ENCODE results near the gene PIGR. TPM values are rescaled to one million over a fixed set of nuclear protein-coding genes. Genes with fewer than 3 reads are reported as not detected.

PIGR gene
- total and polyA plus RNA-seq, 2 of the 8 experiments (the other 6 are each of a cell fraction or from before 2014, with no cell fraction given): not detected

DNA sequence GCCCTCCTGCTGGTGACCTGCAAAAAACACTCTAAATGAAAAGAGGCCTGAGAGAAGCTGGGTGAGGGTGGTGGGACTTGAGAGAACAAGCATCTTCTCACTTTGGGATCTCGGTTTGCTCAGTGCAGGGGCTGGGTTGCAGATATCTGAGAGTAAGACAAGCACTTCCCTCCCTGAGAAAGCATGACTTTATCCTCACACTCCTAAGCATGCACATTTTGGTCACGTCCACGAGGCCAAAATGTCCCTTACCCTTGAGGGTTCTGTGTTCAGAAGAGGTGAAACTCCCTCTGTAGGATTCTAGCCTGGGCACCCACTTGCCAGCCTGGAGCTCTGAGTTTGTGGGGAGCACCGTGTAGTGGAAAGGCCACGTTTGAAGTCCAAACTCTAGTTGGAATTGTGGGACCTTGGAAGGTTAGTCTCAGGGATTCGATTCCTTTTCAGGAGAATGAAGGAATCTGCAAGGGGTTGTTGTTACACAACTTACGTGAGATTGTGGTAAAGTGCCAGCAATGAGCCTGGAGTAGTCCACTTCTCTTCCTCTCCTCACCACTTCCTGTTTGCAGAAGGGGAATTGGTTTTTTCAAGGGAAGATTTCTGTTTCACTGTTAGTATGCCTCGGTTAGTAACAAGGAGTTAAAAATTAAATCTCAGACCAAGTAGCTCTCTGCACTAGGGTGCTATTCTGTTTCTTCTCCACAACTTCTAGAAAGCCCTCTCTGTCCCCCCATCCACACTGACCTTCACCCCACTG lies 21.0 kb upstream of the PIGR start:
- no peak overlapping the region for H2BK20ac ChIP-seq (ENCODE audit: low read length)
- H2BK12ac ChIP-seq (ENCODE audit: low read depth, low read length): no peak overlapping the region
- no peak overlapping the region for H2AK5ac ChIP-seq (ENCODE audit: low read depth, low read length)
- H2BK15ac ChIP-seq (ENCODE audit: low read length): no peak overlapping the region
- FAIRE-seq (no peak), DNase-seq (ENCODE audit: low read depth in 1 of 2, low spot score in 2 of 2) (no peak)
- no peak overlapping the region for H3K4me2 ChIP-seq (ENCODE audit: insufficient read depth in 1 of 2, low read depth in 2 of 2, low read length in 2 of 2)
- no peak overlapping the region for H2AFZ ChIP-seq (ENCODE audit: low read length)
- H2BK120ac ChIP-seq (replicated peaks; ENCODE audit: low read depth, low read length): no peak overlapping the region
- no peak overlapping the region for H3K4ac ChIP-seq (replicated peaks; ENCODE audit: insufficient read length, low read depth, low read length)
- no peaks in the 10 kb centered on the region for H3K23me2 ChIP-seq (ENCODE audit: low read depth, low read length)
- no peaks in the 10 kb centered on the region for H3K4me1 ChIP-seq (replicated peaks in 1 of 4; ENCODE audit: control insufficient read depth in 3 of 4, insufficient read depth in 4 of 4, low read length in 3 of 4)
- H4K20me1 ChIP-seq (replicated peaks in 1 of 2; ENCODE audit: control insufficient read depth in 1 of 2, insufficient read depth in 2 of 2, low read length in 2 of 2): no peaks in the 10 kb centered on the region
- H4K91ac ChIP-seq (replicated peaks; ENCODE audit: insufficient read length, low read length): no peak overlapping the region
- no peak overlapping the region for H3K9ac ChIP-seq (replicated peaks in 1 of 4; ENCODE audit: extremely low read depth in 1 of 4, low read depth in 3 of 4, low read length in 3 of 4)
- H4K5ac ChIP-seq (ENCODE audit: insufficient read length, low read depth, low read length): no peak overlapping the region
- H3K9me3 ChIP-seq (ENCODE audit: insufficient read depth in 2 of 2, low read depth in 1 of 2, low read length in 1 of 2): no peaks in the 10 kb centered on the region
- TF ChIP-seq TCF12 (IDR thresholded peaks at IDR 0.05; ENCODE audit: low read depth, low read length) (no peak), SUZ12 (IDR thresholded peaks at IDR 0.05; ENCODE audit: low read length) (no peak), TBP (IDR thresholded peaks at IDR 0.05; ENCODE audit: low read depth, low read length) (no peak), CHD2 (IDR thresholded peaks at IDR 0.05; ENCODE audit: low read length) (no peak), NRF1 (IDR thresholded peaks at IDR 0.05; ENCODE audit: low read depth, low read length) (no peak), EZH2 (IDR thresholded peaks at IDR 0.05; ENCODE audit: low read depth, low read length, severe bottlenecking) (no peak), RXRA (IDR thresholded peaks at IDR 0.05; ENCODE audit: insufficient read depth, low read depth, low read length) (no peak), KDM1A (IDR thresholded peaks at IDR 0.05; ENCODE audit: borderline replicate concordance, low read length) (no peak), CREB1 (IDR thresholded peaks at IDR 0.05) (no peak), CBX8 (IDR thresholded peaks at IDR 0.05; ENCODE audit: borderline replicate concordance, low read depth, low read length) (no peak), POLR2A (IDR thresholded peaks at IDR 0.05; ENCODE audit: control extremely low read depth in 1 of 2, low read depth in 2 of 2, low read length in 2 of 2) (no peak), TAF7 (optimal IDR thresholded peaks at IDR 0.05; ENCODE audit: borderline replicate concordance, low read depth, low read length) (no peak)
- TF ChIP-seq, protein P1, sequence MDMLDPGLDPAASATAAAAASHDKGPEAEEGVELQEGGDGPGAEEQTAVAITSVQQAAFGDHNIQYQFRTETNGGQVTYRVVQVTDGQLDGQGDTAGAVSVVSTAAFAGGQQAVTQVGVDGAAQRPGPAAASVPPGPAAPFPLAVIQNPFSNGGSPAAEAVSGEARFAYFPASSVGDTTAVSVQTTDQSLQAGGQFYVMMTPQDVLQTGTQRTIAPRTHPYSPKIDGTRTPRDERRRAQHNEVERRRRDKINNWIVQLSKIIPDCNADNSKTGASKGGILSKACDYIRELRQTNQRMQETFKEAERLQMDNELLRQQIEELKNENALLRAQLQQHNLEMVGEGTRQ (IDR thresholded peaks at IDR 0.05; ENCODE audit: low read length): no peak
- no peak overlapping the region for H3K56ac ChIP-seq (replicated peaks; ENCODE audit: insufficient read length, low read depth, low read length)
- no peaks in the 10 kb centered on the region for H3K36me3 ChIP-seq (ENCODE audit: control insufficient read depth in 2 of 4, insufficient read depth in 4 of 4, low read length in 3 of 4)
- H3K79me1 ChIP-seq (ENCODE audit: low read depth, low read length): no peaks in the 10 kb centered on the region
- no peak overlapping the region for H2BK5ac ChIP-seq (ENCODE audit: low read depth, low read length)
- no peaks in the 10 kb centered on the region for H3K79me2 ChIP-seq (ENCODE audit: control insufficient read depth in 1 of 2, insufficient read depth in 2 of 2, low read length in 2 of 2)
- H3K14ac ChIP-seq (ENCODE audit: insufficient read length): no peak overlapping the region
- ChIA-PET CTCF (ENCODE audit: partially characterized antibody) (interaction anchor here (0.7 to 1.9 kb wide), 10 partner anchors 9 to 232 kb away, joined by 3 to 6 read pairs (median 3); no protein-coding TSS in a partner anchor), POLR2A (ENCODE audit: partially characterized antibody) (interaction anchor here (1.1 kb wide), 1 partner anchor 15 kb away, joined by 3 read pairs; no protein-coding TSS in a partner anchor)
- H3K18ac ChIP-seq (ENCODE audit: extremely low read depth, low read length): no peak overlapping the region; the same call in 1 of the 2 replicates
- H3K27me3 ChIP-seq (replicated peaks in 1 of 4; ENCODE audit: control insufficient read depth in 3 of 4, extremely low read depth in 1 of 4, insufficient read depth in 3 of 4, low read length in 3 of 4): no peaks in the 10 kb centered on the region
- WGBS, 2 experiments (ENCODE audit: extremely low coverage in 1 of 2, insufficient coverage in 1 of 2, insufficient read length in 1 of 2, insufficient replicate concordance in 2 of 2, low coverage in 1 of 2, low lambda C conversion rate in 2 of 2, missing lambda C conversion rate in 1 of 2): 83% methylated on average over 8 of the region's 8 CpGs; no CpG with 5 or more reads in 1 of the 2 experiments
- no peak overlapping the region for H3K23ac ChIP-seq (ENCODE audit: insufficient read length)
- H4K8ac ChIP-seq (ENCODE audit: extremely low read depth, insufficient read depth, low read length): no peak overlapping the region; the same call in 1 of the 2 replicates
- H3K27ac ChIP-seq (ENCODE audit: low read depth, low read length): no peak overlapping the region
- H3K4me3 ChIP-seq (ENCODE audit: extremely low read depth in 1 of 4, insufficient read depth in 2 of 4, low read depth in 3 of 4, low read length in 4 of 4): no peak overlapping the region
